Neutrophil (primary cell): ENCODE measurements around the gene SLC35F1.

Experiments
- H3K27ac ChIP-seq: fragments of 200-600 bp; sonication (generic); 2 replicates; pipeline ENCODE4 v1.5.1; 2016; ENCODE audit warnings: mild to moderate bottlenecking, moderate library complexity
- H3K27me3 ChIP-seq: fragments of 200-600 bp; sonication (generic); 2 replicates; pipeline ENCODE4 v1.6.0; 2016; ENCODE audit warnings: mild to moderate bottlenecking
- H3K36me3 ChIP-seq: fragments of 200-600 bp; sonication (generic); 2 replicates; pipeline ENCODE4 v1.5.1; 2017
- H3K4me1 ChIP-seq, 2 experiments: fragments of 200-600 bp in 1 of 2; sonication (generic) in 1 of 2; 1 replicate in 1 of 2; 2 replicates in 1 of 2; pipeline versions ENCODE4 v1.5.1 to v1.6.1; 2013 to 2016; ENCODE audit warnings: low read depth in 1 of 2, low read length in 1 of 2, mild to moderate bottlenecking in 1 of 2, moderate library complexity in 1 of 2; ENCODE audit not compliant: control insufficient read depth in 1 of 2, insufficient read depth in 1 of 2
- H3K4me3 ChIP-seq, 2 experiments: fragments of 200-600 bp in 1 of 2; sonication (generic) in 1 of 2; 1 replicate in 1 of 2; 2 replicates in 1 of 2; pipeline ENCODE4 v1.5.1; 2013 to 2016; ENCODE audit warnings: low read depth in 1 of 2, low read length in 1 of 2, mild to moderate bottlenecking in 1 of 2, moderate library complexity in 1 of 2
- H3K9me3 ChIP-seq: fragments of 200-600 bp; sonication (generic); 2 replicates; pipeline ENCODE4 v1.5.1; 2016
- CTCF ChIP-seq: fragments of 200-600 bp; sonication (generic); IDR thresholded peaks from 2 replicates; pipeline ENCODE4 v1.5.1; 2016; ENCODE audit warnings: antibody characterized with exemption

SLC35F1 gene

DNA sequence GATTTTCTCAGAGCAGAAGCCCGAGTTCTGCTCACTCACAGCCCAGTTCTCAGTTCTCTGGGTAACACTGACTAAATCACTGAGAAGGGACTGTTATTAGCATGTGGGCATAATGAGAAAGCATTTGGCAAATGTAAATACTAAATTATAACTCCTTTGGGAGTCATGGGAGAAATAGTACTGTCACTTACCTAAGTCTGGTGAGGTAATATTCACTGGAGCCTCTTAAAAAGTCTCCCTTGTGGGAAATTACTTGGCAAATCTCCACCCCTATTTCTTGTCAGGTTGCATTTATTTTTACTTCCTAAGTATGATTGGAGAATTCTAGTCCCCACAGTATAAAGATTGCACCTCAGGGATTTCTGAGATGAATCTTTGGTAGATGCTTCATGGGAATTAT lies 254.3 kb downstream of the SLC35F1 start:
- no peak overlapping the region for H3K27ac ChIP-seq
- no peaks in the 10 kb centered on the region for H3K27me3 ChIP-seq
- H3K36me3 ChIP-seq = no peaks in the 10 kb centered on the region
- no peak overlapping the region for H3K4me3 ChIP-seq
- no peaks in the 10 kb centered on the region for H3K9me3 ChIP-seq
- no peak for TF ChIP-seq CTCF
- H3K4me1 ChIP-seq = no peaks in the 10 kb centered on the region

DNA sequence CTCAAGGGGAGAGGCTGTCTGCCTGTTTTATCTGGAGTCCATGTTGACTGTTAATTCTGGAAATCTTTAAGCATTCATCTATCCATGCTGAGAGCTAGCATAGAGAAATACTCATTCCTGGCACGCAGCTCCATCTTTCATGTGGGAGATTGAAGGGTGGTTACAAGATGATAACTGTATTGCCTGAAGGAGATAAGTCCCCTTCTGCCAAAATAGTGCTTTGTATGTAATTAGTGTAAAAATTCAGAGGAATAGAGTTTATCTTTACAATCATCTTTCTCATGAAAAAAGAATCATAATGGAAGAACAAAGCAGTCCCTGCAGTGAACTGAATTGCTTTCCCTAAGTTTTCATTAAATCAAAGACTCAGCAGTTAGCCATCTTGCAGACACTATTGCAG lies 256.5 kb downstream of the SLC35F1 start:
- Histone ChIP-seq H3K36me3 (no peaks in the 10 kb centered on the region), H3K27me3 (no peaks in the 10 kb centered on the region), H3K27ac (no peak overlapping the region), H3K4me3 (no peak overlapping the region), H3K9me3 (no peaks in the 10 kb centered on the region), H3K4me1 (no peaks in the 10 kb centered on the region)
- TF ChIP-seq CTCF = no peak

- H3K36me3 ChIP-seq = no peaks in the 10 kb centered on the region
- H3K4me1 ChIP-seq = no peaks in the 10 kb centered on the region
- H3K27me3 ChIP-seq = no peaks in the 10 kb centered on the region
- no peak overlapping the region for H3K27ac ChIP-seq
- no peak for TF ChIP-seq CTCF
- no peaks in the 10 kb centered on the region for H3K9me3 ChIP-seq
- no peak overlapping the region for H3K4me3 ChIP-seq
Measured at GRCh38 chr6:118165500-118165899, 258.4 kb downstream of the SLC35F1 start.

- H3K27me3 ChIP-seq = no peaks in the 10 kb centered on the region
- no peak overlapping the region for H3K4me3 ChIP-seq
- H3K27ac ChIP-seq = no peak overlapping the region
- H3K36me3 ChIP-seq = no peaks in the 10 kb centered on the region
- H3K4me1 ChIP-seq = no peaks in the 10 kb centered on the region
- H3K9me3 ChIP-seq = no peaks in the 10 kb centered on the region
- TF ChIP-seq CTCF = no peak
Measured at GRCh38 chr6:118168421-118168820, 261.4 kb downstream of the SLC35F1 start.

DNA sequence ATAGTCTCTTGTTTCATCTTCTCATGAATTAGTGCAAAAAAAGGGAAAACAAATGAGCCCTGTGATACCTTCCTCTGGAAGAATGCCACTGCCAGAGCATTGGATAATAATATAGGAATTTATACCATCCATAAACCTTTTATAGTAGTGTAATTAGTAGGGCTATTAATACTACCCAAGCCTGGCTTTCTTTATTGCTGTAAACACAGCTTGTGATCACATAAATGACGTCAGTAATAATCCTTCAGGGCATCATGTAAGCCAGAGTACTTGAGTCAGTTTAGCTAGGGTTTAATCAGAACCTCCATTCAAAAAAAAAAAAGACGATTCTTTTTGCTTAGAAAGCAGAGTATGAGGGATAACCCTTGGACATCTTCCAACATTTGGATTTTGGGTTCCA lies 264.8 kb downstream of the SLC35F1 start:
- Histone ChIP-seq H3K36me3 (no peaks in the 10 kb centered on the region), H3K4me3 (no peak overlapping the region), H3K27me3 (no peaks in the 10 kb centered on the region), H3K9me3 (no peaks in the 10 kb centered on the region), H3K27ac (no peak overlapping the region), H3K4me1 (no peaks in the 10 kb centered on the region)
- no peak for TF ChIP-seq CTCF

DNA sequence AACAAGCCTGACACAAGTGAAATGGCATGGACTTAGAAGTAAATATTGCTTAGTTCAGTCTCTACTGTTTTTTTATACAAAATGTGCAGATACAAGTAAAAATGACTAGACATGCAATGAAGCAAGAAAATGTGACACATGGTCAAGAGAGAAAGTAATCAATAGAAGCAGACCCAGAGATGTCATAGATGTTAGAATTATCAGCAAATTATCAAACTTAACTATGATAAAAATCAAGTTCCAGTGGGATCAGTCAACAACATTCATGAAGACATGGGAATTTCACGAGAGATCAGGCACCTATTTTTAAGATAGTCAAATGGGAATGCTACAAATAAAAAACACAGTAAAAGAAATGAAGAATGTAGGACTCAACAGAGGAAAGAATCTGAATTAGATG lies 267.0 kb downstream of the SLC35F1 start:
- Histone ChIP-seq H3K36me3 (no peaks in the 10 kb centered on the region), H3K27me3 (no peaks in the 10 kb centered on the region), H3K4me3 (no peak overlapping the region), H3K4me1 (no peaks in the 10 kb centered on the region), H3K9me3 (no peaks in the 10 kb centered on the region), H3K27ac (no peak overlapping the region)
- no peak for TF ChIP-seq CTCF
